HG03060 (cell line): Measurements from ENCODE around the gene PRKAB1.
"Not testable (repeated sequence)": the region's sequence is repeated elsewhere in the genome, so short reads cannot be mapped to it uniquely, and the experiment has no call there.

Experiments used
- ATAC-seq: cut with Tn5 transposase; IDR thresholded peaks from one replicate; pipeline ENCODE4 v1.9.1; 2021; ENCODE audit warnings: low read depth, moderate number of reproducible peaks; ENCODE audit not compliant: unreplicated experiment

Gene PRKAB1

GRCh38 chr12:119706427-119706826 is 38.5 kb downstream of the PRKAB1 start:
- not testable (repeated sequence) for ATAC-seq

- ATAC-seq: no peak
These were observed 42.5 kb downstream of the PRKAB1 start for GRCh38 chr12:119710374-119710964.

- no peak for ATAC-seq
These were observed 43.1 kb downstream of the PRKAB1 start for GRCh38 chr12:119710965-119711551.

- ATAC-seq: no peak
These were observed 43.8 kb downstream of the PRKAB1 start for GRCh38 chr12:119711693-119712092.

- ATAC-seq: no peak
These were observed 44.8 kb downstream of the PRKAB1 start for GRCh38 chr12:119712721-119713120.

- ATAC-seq: no peak
These were observed 45.7 kb downstream of the PRKAB1 start for GRCh38 chr12:119713551-119714031.

GRCh38 chr12:119714614-119715267 is 46.8 kb downstream of the PRKAB1 start:
- ATAC-seq: no peak

GRCh38 chr12:119715268-119715620 is 47.3 kb downstream of the PRKAB1 start:
- no peak for ATAC-seq

GRCh38 chr12:119718141-119718540 is 50.2 kb downstream of the PRKAB1 start:
- ATAC-seq: no peak

GRCh38 chr12:119720349-119720748 is 52.4 kb downstream of the PRKAB1 start:
- no peak for ATAC-seq

- no peak for ATAC-seq
These were observed 53.4 kb downstream of the PRKAB1 start for GRCh38 chr12:119721306-119721705.

- no peak for ATAC-seq
These were observed 57.6 kb downstream of the PRKAB1 start for GRCh38 chr12:119725523-119725922.

GRCh38 chr12:119727600-119728443 is 59.9 kb downstream of the PRKAB1 start:
- ATAC-seq: no peak

GRCh38 chr12:119728444-119728745 is 60.5 kb downstream of the PRKAB1 start:
- no peak for ATAC-seq

GRCh38 chr12:119729871-119730270 is 61.9 kb downstream of the PRKAB1 start:
- no peak for ATAC-seq

- ATAC-seq: no peak
These were observed 62.4 kb downstream of the PRKAB1 start for GRCh38 chr12:119730381-119730780.
